HuH-7.5 (cell line): Measurements from ENCODE around the gene ELL.

Source experiments
- DNase-seq: peaks from one replicate; pipeline ENCODE4 v3.0.0; 2011; ENCODE audit warnings: low spot score

ELL gene

DNA sequence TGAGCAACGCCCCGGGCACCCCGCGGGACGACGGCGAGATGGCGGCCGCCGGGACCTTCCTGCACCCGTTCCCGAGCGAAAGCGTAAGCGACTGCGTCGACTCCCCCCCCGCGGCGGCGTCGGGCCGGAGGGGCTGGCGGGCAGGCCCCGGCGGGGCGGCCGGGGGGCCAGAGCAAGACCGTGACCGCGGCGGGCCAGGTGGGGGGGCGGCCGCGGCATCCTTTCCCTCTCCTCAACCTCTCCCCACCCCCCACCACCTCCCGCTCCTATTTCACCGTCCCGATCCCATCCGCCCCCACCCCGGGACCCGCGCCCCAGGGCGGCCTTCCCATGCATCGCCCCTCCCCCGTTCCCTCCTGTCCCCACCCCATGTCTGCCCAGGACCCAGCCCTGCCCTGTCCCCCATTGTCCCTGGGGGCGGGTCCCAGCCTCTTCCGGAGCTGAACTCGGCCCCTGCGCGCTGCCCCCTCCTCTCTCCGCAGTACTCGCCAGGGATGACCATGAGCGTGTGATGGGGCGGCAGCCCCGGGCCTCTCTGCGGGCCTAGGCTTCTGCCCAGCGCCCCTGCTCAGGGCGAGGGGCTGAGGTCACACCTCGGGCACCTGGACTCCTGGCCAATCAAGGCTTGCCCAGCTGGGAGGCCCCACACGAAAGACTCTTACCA, 88.0 kb downstream of the ELL start:
- no peak for DNase-seq

- DNase-seq = no peak
These were observed 88.7 kb downstream of the ELL start for GRCh38 chr19:18433015-18433691.

DNA sequence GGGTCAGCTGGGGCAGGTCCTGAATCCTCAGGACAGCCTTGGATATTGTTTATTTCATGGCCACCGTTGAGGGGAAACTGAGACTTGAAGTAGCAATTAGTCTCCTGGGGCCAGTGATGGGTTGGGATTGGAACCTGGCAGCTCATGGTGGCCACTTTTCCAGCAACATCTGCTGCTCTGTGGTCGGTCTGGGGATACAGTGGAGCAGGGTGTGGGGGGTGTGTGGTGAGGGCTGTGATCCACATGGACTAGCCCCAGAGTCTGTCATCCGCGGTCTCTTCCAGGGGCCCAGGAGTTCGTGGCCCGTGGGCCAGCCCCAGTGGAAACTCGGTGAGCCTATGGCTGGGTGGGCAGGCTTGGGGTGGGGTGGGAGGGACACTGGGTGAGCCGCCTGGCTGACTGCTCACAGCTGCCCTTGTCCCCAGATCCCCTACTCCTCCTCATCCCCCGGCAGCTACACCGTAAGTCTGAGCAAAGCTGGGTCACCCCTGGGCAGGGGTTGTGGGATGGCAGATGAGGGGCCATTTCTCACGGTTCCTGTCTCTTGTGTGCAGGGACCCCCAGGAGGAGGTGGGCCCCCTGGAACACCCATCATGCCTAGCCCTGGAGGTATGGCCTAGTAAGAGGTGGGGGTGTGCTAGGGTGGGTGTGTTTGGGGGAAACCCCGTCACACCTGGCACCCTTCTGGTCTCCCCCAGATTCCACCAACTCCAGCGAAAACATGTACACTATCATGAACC, 89.4 kb downstream of the ELL start:
- DNase-seq = no peak

DNA sequence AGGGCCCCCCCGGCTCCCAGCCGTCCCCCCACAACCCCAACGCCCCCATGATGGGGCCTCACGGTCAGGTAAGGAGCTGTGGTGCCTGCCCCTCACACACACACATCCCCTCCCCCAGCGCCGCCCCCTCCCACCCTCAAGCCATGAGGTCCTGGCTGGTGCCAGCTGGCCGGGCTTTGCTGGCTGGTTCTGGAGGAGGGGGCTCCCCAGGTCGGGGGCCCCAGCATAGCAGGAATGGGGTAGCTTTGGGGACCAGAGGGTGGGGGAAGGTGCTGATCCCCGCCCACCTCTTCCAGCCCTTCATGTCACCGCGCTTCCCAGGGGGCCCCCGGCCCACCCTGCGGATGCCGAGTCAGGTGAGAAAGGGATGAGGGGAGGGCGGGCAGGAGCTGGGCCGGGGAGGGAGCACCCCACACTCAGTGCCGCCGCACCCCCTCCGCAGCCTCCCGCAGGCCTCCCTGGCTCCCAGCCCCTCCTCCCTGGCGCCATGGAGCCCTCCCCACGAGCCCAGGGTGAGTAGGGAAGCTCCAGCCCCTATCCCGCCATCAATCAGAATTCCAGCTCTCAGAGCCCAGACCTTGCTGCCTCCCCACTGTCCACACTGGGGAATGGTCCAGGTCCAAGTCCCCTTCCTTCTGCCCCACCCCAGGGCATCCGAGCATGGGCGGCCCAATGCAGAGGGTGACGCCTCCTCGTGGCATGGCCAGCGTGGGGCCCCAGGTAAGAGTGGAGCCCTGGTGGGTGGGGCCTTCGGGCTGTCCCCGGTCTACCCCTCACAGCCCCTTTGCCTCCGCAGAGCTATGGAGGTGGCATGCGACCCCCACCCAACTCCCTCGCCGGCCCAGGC, 90.3 kb downstream of the ELL start:
- no peak for DNase-seq

DNA sequence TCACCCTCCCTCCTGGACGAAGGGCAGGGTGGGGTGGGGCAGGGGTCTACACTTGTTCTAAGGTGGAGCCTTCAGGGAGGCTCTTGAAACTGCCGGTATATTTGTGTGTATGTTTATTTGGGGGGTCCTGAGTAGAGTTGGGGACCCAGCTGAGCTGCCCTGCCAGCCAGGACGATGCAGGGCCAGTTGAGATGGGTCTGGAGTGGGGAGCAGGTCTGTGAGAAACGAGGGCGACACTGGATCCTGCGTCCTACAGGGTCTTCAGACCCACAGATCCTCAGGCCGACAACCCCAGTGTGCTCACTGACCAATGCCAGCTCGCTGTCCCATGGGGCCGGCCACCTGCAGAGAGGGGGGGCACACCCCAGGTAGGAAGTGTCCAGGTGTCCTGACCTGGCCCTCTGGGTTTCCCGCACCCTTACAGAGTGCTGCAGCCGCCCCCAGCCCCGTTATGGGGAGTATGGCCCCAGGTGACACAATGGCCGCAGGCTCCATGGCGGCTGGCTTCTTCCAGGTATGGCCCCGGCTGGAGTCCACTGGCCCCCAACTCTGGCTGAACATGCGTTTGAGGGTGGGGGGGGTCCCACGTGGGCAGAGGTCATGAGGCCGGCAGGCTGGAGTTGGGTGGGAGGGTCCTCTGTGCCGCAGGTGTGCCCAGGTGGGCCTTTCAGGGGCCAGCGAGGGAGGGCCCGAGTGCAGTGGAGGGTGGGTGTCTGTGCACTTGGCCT, 91.3 kb downstream of the ELL start:
- no peak for DNase-seq

GRCh38 chr19:18429717-18430416, 92.0 kb downstream of the ELL start:
- no peak for DNase-seq

GRCh38 chr19:18428787-18429674, 92.8 kb downstream of the ELL start:
- no peak for DNase-seq

DNA sequence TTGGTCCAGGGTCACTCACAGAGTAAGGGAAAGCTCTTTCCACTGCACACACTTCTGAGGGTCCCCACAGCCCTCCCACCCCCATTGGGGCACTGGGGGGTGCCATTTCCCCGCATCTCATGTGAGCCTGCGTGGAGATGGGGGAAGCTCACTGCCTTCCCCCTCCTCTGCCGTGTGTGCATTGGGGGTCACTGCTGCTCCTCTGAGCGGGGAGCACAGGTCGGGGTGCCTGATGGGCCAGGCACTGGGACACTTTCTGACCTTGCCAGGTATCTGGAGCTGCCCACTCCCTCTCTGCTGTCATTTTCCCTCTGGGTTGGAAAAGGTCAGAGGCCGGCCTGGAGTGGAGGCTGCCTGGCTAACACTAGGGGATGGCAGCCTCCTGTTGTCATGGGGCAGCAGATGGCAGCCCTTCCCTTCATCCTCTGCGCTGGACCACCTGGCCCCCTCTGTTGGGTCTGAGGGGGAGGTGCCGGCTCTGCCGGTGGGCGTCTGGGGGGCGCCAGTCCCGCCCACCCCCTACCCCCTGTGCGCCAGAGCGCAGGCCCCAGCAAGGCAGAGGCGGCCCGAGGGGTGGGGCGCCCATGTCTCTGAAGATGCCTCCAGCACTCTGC, 93.6 kb downstream of the ELL start:
- no peak for DNase-seq

- no peak for DNase-seq
These were observed 94.1 kb downstream of the ELL start for GRCh38 chr19:18427743-18428113.

- DNase-seq = no peak
These were observed 94.7 kb downstream of the ELL start for GRCh38 chr19:18427080-18427742.

DNA sequence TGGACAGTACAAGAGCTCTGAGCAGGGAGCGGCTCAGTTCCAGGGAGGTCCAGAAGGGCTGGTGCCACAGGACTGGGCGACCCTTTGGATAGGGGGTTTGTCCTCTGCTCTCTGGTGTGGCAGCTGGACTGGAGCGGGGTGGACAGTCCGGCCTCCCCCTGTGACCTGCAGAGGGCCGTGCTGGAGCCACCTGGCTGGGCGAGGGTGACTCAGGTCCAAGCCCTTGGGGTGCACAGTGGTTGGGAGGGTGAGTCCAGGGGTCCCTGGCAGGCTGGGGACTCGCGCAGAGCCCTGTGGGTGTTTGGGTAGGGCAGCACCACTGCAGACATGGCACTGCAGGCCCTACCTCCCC, 95.5 kb downstream of the ELL start:
- no peak for DNase-seq

DNA sequence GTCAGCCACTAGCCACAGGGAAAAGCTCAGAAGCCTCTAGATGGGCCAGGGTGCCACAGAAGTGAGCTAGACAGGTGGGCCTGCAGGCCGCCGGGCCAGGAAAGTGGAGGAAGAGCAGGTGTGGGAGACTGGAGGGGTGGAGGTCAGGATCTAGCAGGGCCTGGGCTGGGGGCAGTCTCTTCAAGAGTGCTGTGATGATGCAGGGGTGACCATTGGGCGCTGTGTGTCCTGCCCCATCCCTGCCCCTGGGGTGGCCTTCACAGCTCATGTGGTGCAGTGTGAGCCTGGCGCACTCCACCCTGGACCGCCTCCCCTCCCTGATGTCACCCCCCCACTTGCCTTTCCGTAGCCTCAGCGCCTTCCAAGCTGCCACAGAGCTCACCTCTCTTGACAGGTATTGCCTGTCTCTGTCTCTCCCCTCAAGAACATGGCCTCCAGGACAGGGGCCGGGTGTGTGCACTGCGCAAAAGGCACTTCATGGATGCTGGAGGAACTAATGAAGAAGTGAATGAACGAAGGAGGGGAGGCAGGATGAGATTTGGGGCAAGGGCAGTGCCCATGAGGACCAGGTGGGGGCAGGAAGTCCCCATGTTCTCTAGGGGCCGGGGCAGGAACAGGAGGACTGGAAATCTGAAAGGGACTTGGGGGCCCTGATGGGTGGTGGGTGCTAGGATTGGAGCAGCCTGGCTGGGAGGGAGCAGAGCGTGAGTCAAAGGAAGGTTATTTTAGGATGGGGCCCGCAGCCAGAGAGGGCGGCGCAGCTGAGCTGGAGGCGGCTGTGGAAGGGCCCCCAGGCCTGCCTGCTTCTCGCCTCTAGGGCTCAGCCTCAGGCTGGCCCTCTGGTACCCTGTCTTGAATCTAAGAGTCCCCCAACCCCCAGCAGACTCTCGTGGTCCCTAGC, 96.1 kb downstream of the ELL start:
- DNase-seq = no peak

- no peak for DNase-seq
These were observed 96.9 kb downstream of the ELL start for GRCh38 chr19:18424890-18425514.

DNA sequence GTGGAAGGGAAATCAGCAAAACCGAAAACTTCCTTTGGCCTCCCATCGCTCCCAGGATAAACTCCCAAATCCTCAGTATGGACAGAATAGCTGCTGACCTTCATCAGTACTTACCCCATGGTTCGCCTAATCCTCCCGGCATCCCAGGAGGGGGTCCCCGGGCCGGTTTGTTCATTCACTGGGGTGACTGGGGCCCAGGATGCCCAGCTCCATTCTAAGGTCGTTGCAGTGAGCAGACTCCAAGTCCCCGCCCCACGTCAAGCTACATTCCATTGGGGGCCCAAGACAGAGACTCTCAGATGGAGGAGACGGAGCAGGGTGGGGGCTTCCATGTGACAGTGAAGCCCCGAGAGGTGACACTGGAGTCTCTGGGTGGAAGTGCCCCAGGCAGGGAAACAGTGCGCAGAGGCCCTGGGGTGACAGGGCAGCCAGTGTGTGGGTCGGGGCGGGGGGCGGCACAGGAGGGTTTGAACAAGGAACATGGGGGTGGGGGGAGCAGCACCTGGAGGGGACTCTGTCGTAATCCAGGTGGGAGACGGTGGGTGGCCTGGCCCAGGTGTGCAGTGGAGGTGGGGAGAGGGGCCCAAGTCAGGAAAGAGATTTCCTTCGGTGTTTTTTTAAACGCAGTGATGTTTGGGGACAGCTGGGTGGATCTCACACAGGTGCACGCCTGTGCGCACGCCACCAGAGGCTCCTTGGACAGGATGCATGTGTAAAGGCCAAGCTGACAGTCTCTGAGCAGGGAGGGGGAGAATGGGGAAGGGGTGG, 97.6 kb downstream of the ELL start:
- DNase-seq = no peak

DNA sequence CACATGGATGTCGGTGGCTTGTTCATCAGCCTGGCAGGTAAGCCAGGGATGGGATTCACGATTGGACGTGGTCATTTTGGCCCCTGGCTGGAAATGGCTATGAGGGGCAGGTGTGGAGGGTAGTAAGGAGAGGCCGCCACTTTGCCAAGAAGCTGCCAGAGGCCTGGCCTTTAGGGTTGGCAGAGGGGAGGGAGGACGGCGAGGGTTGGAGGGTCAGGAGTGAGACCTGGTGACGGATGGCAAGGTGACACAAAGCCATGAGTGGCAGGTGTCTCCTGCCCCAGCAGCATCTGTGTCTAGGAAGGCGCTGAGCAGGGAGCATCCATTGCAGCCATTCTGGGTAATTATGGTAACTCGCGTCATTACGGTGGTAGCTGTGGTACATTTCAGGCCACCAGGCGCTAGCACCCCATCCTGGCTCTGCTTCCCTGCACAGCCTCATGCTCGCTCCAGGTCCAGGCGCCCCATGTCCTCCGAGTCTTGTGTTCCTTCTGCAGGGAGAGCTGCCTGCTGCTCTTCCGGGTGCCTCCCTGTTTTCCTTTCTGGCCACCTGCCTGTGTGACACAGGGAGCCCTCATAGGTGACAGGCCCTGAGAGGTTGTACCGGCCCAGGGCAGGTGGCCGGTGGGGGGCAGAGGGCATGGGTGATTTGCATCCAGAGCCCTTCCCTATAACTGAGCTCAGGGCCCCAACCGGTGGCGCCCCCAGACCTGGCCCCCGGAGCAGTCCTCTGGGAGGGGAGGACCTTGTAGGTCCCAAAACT, 98.4 kb downstream of the ELL start:
- DNase-seq = no peak

DNA sequence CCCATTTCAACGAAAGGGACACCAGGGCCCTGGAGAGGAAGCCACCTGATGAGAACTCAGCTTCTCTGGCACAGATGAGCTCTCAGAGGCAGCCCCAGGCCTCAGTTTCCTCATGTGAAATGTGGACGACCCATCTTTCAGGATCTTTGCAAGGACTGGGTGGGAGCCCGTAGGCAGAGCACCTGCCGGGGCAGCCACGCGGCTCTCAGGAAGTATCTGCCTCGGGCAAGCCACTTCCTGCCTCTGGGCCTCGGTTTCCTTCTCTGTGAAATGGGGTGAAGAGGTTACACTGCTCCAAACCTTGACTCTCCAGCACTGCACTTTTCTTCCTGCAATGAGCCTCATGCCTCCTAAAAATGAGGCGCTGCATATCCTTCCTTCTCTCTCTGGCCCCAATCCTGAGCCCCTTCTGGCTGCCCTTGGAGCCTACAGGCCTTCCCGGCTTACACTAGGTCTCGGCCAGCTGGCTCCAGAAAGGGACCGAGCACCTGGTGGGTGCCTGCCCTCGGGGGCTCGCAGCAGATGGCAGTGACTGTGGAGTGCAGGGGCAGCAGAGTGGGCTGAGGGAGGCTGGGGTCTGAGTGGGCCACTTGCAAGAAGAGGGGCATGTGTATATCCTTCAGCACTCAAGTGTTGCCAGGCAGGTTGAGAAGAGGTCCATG, 99.2 kb downstream of the ELL start:
- DNase-seq = no peak
